NCI-H1930 (cell line): ENCODE results near the gene PIK3C3.
"Not testable (repeated sequence)": the region's sequence is repeated elsewhere in the genome, so short reads cannot be mapped to it uniquely, and the experiment has no call there.

Source experiments
- DNase-seq, 2 experiments: peaks; one replicate each; lab custom pipeline; 2025; lab: John Stamatoyannopoulos, UW

PIK3C3 gene

GRCh38 chr18:42024131-42024530 lies 69.1 kb downstream of the PIK3C3 start:
- DNase-seq: no peak

GRCh38 chr18:42025491-42025890 lies 70.5 kb downstream of the PIK3C3 start:
- DNase-seq: no peak

- no peak for DNase-seq
These were observed 71.1 kb downstream of the PIK3C3 start for GRCh38 chr18:42025974-42026625.

GRCh38 chr18:42028247-42028832 lies 73.3 kb downstream of the PIK3C3 start:
- DNase-seq: no peak

GRCh38 chr18:42029092-42029491 lies 74.1 kb downstream of the PIK3C3 start:
- DNase-seq: no peak

- no peak for DNase-seq
These were observed 75.7 kb downstream of the PIK3C3 start for GRCh38 chr18:42030586-42031182.

- no peak for DNase-seq
These were observed 77.4 kb downstream of the PIK3C3 start for GRCh38 chr18:42032447-42032846.

- no peak for DNase-seq
These were observed 78.2 kb downstream of the PIK3C3 start for GRCh38 chr18:42033137-42033810.

- no peak for DNase-seq
These were observed 83.9 kb downstream of the PIK3C3 start for GRCh38 chr18:42038936-42039335.

GRCh38 chr18:42039396-42039795 lies 84.4 kb downstream of the PIK3C3 start:
- no peak for DNase-seq

GRCh38 chr18:42041793-42042192 lies 86.8 kb downstream of the PIK3C3 start:
- DNase-seq: no peak

- no peak for DNase-seq
These were observed 90.3 kb downstream of the PIK3C3 start for GRCh38 chr18:42045346-42045745.

- DNase-seq: no peak
These were observed 92.7 kb downstream of the PIK3C3 start for GRCh38 chr18:42047721-42048120.

GRCh38 chr18:42048158-42048557 lies 93.1 kb downstream of the PIK3C3 start:
- DNase-seq: no peak

- DNase-seq: not testable (repeated sequence)
These were observed 94.5 kb downstream of the PIK3C3 start for GRCh38 chr18:42049536-42049935.

- DNase-seq: no peak
These were observed 96.4 kb downstream of the PIK3C3 start for GRCh38 chr18:42051411-42051810.

GRCh38 chr18:42052122-42052708 lies 97.2 kb downstream of the PIK3C3 start:
- no peak for DNase-seq

- DNase-seq: peak in 1 of 2 experiments; percentile 14
These were observed 98.3 kb downstream of the PIK3C3 start for GRCh38 chr18:42053188-42053781.

- DNase-seq: no peak
These were observed 109.1 kb downstream of the PIK3C3 start for GRCh38 chr18:42064109-42064508.

- no peak for DNase-seq
These were observed 112.5 kb downstream of the PIK3C3 start for GRCh38 chr18:42067518-42067917.

GRCh38 chr18:42068030-42068429 lies 113.0 kb downstream of the PIK3C3 start:
- no peak for DNase-seq

GRCh38 chr18:42069036-42069435 lies 114.0 kb downstream of the PIK3C3 start:
- no peak for DNase-seq
